SK-N-SH (cell line): ENCODE results near the gene HSF2.

Experiments used
- CTCF ChIP-seq: fragments of 200-600 bp; sonication (generic); IDR thresholded peaks from 2 replicates; pipeline ENCODE4 v1.6.1; 2017; ENCODE audit warnings: antibody characterized with exemption, mild to moderate bottlenecking, moderate library complexity
- EP300 ChIP-seq, 2 experiments: IDR thresholded peaks; 2 replicates each; pipeline versions ENCODE4 v1.4.0 to v1.6.1; 2012; ENCODE audit warnings: borderline replicate concordance in 1 of 2, low read depth in 1 of 2, low read length in 1 of 2
- FOXM1 ChIP-seq: IDR thresholded peaks from 2 replicates; pipeline ENCODE4 v1.4.0; 2012; ENCODE audit warnings: low read depth, mild to moderate bottlenecking
- JUND ChIP-seq: IDR thresholded peaks from 2 replicates; pipeline ENCODE4 v1.4.0; 2012
- POLR2AphosphoS5 ChIP-seq: IDR thresholded peaks from 2 replicates; pipeline ENCODE4 v1.6.1; 2012; ENCODE audit warnings: low read depth, low read length
- REST ChIP-seq: IDR thresholded peaks from 2 replicates; pipeline ENCODE4 v1.6.1; 2012; ENCODE audit warnings: mild to moderate bottlenecking, low read depth, low read length, moderate library complexity
- SIN3A ChIP-seq: IDR thresholded peaks from 2 replicates; pipeline ENCODE4 v1.6.1; 2012; ENCODE audit warnings: low read depth, mild to moderate bottlenecking, low read length, moderate library complexity, borderline replicate concordance

GRCh38 chr6:122372647-122373046 lies 26.8 kb upstream of the HSF2 start:
- TF ChIP-seq JUND: no peak
- no peak for TF ChIP-seq SIN3A
- TF ChIP-seq CTCF: peak; percentile 55
- no peak for TF ChIP-seq EP300 (IDR thresholded peaks at IDR 0.05; ENCODE audit: borderline replicate concordance in 1 of 2, low read depth in 1 of 2, low read length in 1 of 2)
- TF ChIP-seq FOXM1: no peak
- TF ChIP-seq POLR2AphosphoS5: no peak
- no peak for TF ChIP-seq REST
